ENCODE results near the gene RBCK1.

Gene RBCK1

DNA sequence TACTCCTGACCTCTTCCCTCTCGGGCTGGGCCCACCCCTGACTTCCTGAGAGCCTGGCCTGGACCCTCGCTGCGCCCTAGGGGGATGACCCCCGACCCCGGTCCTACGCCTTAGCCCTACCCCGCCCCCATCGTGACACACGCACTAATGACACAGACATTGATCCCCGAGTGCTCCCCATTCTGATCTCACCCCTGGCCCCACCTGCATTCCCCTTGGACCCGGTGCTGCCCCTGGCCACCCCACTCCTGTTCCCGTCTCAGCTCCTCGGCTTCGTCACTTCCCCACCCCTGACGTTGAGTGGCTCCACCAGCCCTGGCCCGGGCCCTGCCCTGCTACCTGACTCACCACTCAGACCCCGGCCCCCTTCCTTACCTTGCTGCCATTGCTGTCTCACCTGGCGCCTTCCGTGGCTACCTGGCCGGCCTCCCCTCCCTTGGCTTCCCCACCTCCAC is 12.1 kb downstream of the RBCK1 start:
- DNase-seq: no peak

DNA sequence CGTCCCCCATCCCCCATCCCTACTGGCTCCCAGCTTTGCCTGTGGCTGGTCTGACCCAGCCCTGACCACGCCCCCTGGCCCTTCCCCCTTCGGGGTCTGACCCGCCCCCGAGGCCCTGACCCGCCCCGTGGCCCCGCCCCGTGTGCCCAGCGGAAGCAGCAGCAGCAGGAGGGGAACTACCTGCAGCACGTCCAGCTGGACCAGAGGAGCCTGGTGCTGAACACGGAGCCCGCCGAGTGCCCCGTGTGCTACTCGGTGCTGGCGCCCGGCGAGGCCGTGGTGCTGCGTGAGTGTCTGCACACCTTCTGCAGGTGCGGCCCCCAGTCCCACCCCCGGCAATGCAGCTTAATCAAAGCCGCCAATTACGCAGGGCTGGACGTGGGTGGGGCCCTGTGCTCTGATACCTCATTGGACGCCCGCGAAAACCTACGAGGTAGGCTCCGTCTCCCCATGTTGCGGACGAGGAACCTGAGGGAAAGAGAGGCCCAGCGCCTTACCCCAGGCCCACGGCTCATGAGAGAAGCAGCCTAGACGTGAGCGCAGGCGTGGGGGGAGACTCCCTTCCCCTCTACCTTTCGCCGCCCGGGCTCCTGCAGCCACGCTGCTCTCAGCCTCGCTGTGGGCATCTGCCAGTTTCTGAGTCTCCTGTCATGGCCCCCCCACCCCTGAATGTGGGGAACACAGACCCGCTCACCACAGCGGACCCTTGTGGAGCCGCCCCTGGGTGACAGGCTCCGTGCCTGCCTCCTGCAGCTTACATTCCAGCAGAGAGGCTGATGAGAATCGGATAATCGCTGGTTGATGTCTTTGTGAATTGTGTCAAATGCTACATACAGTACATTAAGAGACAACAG is 12.8 kb downstream of the RBCK1 start:
- no peak for DNase-seq

DNA sequence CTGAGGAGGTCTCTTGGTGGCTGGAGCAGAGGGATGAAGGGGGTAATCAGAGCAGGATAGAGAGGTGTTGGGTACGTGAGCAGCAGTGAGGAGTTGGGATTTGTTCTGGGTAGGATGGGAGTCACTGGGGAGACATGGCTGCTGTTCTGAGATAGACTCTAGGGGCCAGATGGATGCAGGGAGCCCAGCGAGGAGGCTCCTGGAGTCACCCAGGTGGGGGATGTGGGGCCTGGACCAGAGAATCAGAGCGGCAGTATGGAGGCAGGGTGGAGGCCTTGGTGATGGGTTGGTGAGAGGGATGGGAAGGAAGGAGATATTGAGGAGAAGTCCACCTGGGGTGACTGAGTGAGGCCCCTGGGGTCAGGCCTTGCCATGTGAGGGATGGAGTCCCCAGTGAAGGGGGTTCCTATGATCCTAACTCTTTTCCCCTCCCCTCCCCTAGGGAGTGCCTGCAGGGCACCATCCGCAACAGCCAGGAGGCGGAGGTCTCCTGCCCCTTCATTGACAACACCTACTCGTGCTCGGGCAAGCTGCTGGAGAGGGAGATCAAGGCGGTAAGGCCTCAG is 13.7 kb downstream of the RBCK1 start:
- no peak for DNase-seq

DNA sequence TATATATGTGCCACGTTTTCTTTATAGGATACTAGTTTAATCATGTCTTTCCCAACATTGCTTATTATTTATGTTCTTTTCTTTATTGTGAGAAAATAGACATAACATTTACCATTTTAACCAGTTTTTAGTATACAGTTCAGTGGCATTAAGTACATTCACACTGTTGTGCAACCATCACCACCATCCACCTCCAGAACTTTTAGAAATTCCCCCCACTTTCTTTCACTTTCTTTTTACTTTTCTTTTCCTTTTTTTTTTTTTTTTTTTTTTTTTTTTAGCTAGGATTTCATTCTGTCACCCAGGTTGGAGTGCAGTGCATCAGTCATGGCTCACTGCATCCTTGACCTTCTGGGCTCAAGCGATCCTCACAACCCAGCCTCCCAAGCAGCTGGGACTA is 18.5 kb downstream of the RBCK1 start:
- no peak for DNase-seq

DNA sequence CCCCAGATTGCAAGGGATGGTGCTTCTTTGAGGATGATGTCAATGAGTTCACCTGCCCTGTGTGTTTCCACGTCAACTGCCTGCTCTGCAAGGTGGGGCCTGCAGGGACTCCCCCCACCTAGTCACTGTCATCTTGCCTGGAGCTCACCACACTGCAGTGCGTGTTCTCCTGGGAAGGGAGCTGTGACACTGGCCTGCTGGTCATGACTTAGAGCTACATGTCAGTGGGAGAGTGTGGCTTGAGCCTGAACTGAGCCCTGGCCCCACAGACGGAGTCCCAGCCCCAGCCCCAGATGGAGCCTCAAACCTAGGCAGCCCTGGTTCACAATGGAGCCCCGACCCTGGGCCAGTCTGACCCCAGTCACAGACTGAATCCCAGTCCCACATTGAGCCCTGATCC is 19.3 kb downstream of the RBCK1 start:
- no peak for DNase-seq

DNA sequence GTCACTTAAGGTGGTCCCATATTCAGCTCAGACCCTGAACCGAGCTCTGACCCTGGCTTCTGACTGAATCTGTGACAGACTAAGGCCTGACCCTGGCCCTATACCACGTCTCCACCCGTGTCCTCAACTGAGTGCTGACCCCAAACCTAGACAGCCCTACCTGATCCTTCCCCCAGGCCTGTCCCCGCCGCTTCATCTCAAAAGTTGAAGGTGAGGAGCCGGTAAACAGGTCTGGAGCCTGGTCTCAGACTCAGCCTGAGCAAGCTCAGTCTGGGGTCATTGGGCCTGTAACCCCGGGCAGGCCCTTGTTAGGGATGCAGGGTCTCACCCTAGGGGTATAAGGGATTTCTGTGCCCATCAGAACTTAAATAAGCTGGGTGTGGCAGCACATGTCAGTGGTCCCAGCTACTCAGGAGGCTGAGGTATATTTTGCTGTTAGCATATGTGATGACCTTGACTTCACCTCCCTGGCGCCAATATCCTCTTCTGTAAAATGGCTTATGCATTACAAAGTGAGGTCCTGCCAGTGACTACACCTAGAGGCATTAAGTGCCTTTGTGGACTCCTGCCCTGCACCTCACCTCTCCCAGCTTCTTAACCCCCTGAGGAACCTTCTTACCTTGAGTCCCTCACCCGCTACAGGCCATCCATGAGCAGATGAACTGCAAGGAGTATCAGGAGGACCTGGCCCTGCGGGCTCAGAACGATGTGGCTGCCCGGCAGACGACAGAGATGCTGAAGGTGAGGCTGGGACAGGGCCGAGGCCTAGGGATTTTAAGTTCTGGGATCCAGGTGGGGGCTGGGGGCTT is 20.0 kb downstream of the RBCK1 start:
- DNase-seq: no peak

DNA sequence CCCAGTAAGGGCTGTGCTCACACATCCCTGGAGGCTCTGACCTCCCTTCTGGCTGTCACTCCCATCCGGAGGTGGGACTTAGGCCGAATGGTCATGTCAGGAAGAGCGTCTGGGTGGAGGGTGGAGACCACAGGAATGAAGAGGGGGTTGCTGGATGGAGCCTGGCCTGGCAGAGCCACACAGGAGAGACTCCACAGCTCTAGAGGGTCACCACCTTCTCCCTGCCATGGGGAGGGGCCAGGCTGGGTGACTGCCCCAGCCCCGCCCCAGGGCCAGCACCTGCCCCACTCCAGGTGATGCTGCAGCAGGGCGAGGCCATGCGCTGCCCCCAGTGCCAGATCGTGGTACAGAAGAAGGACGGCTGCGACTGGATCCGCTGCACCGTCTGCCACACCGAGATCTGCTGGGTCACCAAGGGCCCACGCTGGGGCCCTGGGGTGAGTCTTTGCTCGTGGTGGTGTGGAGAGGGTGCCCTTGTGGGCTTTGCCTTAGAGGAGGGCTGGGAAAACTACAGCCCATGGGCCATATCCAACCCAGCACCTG is 20.6 kb downstream of the RBCK1 start:
- DNase-seq: no peak

DNA sequence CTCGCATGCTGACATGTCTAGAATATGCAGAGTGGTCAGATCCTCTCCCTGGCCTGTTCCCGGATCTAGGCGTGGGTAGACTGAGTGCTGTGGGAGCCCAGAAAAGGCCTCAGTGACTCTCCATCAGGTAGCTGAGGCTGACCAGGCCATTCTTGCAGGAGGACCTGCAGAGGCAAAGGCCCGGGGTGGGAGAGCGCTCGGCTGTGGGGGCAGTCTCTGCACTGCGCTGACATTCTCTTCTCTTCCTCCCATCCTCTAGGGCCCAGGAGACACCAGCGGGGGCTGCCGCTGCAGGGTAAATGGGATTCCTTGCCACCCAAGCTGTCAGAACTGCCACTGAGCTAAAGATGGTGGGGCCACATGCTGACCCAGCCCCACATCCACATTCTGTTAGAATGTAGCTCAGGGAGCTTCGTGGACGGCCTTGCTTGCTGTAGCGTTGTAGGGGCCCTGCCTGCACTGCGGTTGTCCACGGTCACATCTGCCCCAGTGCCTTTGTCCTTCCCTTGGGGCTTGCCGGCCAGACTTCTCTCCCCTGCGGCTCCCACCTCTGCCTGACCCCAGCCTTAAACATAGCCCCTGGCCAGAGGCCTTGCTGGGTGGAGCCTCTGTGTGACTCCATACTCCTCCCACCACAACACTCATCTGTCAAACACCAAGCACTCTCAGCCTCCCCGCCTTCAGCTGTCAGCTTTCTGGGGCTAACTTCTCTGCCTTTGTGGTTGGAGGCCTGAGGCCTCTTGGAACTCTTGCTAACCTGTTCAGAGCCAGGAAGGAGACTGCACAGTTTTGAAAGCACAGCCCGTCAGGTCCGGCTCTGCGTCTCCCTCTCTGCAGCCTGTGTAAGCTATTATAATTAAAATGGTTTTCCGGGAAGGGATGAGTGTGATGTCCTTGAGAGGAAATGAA is 22.2 kb downstream of the RBCK1 start:
- DNase-seq: no peak

DNA sequence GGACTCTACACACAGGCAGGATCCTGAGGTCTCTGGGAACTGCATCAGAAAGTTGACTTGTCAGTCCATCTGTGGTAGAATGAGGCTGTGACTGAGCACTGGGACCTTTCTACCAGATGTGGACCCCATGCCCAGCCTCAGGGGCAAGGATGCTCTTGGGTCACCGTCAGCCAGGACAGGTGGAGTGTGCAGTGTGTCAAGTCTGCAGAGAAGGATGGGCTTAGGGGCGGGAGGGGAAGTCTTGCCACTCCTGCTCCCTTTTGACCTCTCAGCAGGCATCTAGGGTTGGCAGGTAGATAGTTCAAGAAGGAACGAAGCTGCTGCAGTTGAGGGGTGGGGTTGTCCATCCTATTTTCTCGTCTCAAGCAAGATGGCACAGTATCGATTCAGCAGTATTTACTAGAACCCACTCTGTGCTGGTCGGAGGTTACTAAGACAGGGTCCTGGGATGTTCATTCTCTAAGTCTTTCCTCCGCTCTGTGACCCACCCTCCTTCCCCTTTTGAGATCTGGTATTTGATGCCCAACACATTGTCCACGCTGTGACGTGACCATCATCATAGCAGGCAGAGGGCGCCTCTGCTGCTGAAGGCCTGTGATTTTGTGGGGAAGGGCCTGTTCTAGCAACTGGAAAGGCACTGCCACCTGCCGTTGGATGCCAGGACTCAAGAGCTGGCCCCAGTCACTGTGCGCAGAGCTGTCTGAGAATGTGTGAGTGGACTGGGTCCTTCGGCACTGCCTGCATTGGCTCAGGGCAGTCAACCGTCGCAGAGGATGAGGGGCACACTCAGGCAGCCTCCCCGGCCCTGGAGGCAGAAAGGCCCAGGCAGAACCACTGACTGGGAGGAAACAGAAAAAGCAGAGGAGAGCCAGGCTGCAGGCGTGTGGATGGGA is 23.2 kb downstream of the RBCK1 start:
- no peak for DNase-seq

DNA sequence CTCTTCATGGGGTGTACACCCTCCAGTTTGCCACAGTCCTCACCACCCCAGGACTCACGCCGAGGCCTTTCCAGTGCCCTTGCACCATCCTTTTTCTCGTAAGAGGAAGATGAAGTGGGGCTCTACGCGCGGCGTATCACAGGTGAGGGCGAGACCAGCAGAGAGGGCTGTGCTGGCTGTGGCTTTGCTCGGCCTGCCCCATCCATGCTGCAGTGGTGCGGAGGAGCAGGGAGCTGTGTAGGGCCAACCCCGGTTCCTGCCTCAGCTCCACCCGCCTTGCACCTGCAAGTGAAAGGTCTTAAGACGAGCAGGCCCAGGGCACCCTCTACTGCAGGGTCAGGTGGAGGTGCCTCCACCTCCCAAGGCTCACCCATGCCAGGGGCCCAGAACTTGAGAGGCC is 24.1 kb downstream of the RBCK1 start:
- DNase-seq: no peak

DNA sequence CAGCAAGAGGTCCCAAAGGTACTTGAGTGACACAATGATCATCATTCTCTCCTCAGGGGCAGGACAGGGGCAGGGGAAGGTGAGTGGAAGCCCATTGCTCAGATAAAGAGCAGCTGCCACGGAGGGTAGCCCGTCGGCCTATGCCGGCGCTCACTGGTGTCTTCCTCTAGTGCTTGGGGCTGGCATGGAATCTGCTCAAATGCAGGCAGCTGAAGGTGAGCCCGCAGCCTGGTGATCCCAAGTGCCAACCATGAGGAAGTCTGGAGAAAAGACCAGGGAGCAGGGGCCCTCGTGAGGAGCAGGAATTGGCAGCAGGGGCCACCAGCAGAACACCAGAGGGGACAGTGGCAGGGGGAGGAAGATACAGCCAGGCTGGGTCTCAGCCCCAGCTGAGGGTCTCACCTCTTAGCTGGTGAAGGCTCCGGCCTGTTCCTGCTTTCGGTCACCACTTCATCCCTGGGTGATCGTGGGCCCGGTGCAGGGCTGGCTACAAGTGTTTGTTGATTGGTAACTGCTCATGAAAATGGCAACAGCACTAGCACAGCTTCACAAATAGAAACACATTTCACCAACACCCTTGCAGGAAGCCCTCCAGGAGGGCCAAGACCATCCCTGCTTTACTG is 24.7 kb downstream of the RBCK1 start:
- no peak for DNase-seq

DNA sequence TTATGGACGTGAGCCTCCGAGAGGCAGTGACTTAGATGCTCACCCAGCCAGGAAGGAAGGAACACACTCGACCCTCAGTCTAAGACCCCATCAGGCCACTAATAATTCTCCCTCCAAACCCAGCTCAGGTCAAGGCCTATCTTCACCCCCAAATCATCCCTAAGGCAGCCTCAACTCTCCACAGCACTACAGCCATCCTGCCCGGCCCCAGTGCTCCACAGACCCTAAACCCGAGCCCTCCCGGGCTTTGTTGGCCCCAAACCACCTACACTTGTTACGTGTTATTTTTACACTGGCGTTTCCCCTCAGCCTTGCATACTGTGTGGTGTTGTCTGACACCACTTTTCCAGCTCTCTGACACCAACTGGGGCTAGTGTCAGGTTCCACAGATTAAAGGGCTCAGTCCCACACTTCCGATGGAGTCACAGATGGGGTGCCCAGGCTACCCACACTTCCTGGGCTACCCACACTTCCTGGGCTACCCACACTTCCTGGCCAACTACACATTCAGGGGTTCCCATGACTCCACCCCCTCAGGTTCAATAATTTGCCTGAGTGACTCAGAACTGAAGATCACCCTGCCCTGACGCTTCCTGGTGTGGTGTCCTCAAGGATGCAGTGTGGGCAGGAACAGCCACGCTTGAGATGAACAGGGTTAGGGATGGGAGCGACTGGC is 25.3 kb downstream of the RBCK1 start:
- peak; percentile 60 for DNase-seq

DNA sequence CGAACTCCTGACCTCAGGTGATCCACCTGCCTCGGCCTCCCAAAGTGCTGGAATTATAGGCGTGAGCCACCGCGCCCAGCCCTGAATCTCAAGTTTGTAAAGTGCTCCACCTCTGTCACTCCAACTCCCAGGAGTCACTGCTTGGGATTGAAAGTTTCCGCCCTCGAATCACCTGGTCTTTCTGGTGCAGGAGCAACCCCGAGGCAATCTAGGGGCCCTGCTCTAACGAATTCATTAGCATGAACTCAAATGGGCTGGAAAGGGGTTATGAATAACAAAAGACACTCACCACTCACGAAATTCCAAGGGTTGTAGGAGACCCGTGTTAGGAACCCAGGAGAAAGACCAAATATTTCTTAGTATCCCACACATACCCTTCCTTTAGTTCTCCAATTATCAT is 26.1 kb downstream of the RBCK1 start:
- DNase-seq: no peak

DNA sequence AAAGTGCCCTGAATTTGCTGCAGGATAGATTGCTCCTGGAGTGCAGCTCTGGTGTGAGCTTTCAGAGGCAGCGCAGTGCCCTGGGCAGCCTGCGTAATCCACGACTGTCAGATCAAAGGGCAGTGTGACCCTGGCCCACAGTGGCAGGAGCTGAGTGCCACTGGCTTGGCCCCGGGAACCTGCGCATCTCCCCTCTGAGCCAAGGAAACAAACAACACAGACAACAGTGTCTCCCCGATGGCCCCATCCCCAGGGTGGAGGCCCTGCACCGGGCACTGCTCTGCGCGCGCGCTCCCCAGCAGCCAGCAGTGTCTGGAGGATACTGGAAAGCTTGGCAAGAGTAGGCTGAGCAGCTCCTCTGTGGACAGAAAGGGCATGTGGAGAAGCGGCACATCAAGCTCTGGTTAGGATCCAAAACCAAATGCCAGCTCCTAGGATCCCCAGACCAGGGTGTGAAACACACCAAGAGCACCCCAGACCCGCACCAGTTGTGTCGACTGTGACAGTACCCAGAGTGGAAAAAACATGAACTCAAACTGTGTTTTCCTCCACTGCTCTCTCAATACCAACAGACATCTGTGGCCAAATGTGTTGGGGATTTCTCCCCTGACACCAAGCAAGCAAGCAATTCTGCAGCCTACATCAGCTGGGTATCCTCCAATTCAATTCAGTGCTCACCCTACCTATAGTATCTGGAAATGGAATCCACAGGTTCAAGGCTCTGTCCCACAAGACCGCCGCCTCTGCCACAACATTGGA is 26.7 kb downstream of the RBCK1 start:
- no peak for DNase-seq

DNA sequence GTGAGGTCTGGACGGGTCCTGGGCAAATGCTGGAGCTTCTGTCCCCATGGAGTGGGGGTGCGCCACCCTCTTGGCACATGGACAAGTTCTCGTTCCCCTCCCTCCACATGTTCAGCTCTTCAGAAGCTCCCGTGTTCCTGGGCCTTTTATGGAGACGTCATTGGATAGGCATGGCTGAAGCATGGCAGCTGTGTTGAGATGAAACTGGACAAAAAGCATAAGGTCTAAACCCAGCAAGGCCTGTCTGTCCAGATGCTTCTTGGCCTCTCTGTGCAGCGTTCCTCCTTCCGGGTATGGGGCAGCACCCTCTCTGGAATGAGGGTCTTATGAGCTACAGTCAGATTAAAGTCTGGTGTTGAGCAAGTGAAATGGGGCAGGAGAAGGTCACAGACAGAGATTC is 27.5 kb downstream of the RBCK1 start:
- no peak for DNase-seq

DNA sequence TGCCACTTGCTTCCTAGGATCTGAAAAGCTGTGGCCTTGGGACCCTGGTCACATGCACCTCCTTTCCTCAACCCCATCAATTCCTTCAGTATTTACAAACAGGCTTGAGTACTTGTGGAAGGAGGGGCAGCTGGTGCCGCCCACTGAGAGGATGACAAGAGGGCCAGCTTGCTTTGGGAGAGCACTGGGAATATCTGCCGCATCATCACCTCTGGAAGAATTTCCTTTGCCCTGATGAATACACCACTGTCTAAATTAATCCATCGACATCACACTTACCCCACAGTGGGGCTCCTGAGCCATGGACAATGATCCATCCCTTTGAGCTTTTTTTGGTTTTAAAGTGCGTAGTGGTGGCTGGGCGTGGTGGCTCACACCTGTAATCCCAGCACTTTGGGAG is 28.4 kb downstream of the RBCK1 start:
- no peak for DNase-seq

DNA sequence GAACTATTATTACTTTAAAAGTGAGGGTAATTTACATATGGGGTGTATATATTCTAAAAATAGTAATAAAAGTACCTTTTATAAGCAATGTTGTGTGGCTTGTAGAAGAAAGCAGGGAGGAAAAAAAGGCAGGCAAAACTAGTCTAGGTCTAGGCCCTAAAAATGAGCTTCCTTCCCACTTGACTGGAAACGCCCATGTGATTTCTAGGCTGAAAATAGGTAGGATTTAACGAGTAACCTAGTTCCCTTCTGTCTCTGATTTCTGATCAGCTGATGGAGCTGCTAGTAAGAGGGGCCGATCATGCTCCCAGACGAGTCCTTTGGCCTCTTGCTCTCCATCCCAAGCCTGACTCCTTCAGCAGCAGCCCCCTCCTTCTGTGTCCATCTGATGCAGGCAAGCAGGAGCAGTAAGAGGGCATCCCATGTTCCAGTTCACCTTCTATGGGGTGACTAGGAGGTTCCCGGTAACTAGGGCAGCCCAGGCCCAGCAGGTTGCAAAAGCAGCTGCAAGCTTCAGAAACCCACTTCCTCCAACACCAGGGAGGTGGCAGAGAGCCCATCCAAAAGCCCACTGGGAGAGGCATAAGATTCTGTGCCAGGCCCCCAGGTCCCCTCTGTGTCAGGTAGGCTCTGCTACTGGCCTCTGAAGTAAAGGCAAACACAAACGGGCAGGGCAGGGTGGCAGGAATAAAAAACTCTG is 29.8 kb downstream of the RBCK1 start:
- no peak for DNase-seq

DNA sequence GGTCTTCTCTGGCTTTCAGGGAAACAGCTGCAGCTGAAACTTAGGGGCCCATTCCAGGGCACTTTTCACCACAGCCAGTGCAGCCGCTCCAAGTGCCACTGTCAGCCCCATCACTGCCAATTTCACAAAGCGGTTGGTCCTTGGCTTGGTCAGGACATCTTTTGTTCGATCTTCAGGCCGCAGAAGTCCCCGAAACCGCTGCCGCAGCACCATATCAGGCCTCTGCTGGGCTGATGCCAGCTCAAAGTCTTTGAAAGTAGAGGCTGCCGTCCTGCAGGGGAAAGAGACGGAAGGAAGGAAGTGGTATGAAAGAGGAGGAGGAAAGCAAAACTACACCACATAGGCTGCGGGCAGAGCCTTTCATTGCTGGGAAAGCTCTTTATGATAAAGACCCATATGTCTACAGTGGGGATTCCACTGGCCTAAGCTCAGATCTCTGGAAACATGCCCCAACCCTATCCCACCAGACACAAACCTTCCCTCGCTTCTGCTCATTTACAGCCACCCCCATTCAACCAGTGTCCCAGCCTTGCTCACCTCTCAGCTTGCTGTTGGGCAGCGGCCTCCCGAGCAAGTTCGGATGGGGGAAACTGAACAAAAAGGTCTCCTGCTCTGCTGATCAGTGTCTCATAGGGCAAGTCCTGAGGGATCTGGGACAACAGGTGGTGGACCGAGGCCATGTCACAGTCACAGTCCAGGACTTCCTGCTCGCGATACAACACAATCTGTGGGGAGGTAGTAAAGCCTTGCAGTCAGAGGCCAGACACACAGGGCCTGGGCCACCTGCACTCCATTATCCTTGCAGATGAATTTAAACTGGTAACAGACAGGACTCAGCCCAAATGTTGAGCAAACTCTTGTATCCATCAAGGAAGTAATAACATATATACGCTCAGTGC is 30.7 kb downstream of the RBCK1 start:
- DNase-seq: peak; percentile 60
